Esophagus muscularis mucosa (tissue), 4 donors: ENCODE results near the gene HBS1L.

Experiments used
- EP300 ChIP-seq: sonication (generic); formaldehyde crosslinking; IDR thresholded peaks from one replicate; pipeline ENCODE4 v1.6.1; 2017; ENCODE audit warnings: antibody characterized with exemption
- POLR2A ChIP-seq: fragments of 450-650 bp; IDR thresholded peaks from one replicate; pipeline ENCODE4 v1.6.1; 2017; ENCODE audit warnings: antibody characterized with exemption, moderate library complexity, mild to moderate bottlenecking, low read depth
- POLR2AphosphoS5 ChIP-seq, 2 donors: sonication (generic); formaldehyde crosslinking; IDR thresholded peaks; one replicate each; pipeline ENCODE4 v1.6.1; 2017; ENCODE audit warnings: antibody characterized with exemption in 2 of 2
- TF ChIP-seq, protein P1 (sequence below), 3 experiments: fragments of 200-600 bp in 2 of 3; fragments of 450-650 bp in 1 of 3; sonication (generic) in 2 of 3; IDR thresholded peaks; one replicate each; pipeline ENCODE4 v1.5.1; 2017 to 2019; ENCODE audit warnings: antibody characterized with exemption in 3 of 3, mild to moderate bottlenecking in 2 of 3, moderate library complexity in 1 of 3

DNA sequence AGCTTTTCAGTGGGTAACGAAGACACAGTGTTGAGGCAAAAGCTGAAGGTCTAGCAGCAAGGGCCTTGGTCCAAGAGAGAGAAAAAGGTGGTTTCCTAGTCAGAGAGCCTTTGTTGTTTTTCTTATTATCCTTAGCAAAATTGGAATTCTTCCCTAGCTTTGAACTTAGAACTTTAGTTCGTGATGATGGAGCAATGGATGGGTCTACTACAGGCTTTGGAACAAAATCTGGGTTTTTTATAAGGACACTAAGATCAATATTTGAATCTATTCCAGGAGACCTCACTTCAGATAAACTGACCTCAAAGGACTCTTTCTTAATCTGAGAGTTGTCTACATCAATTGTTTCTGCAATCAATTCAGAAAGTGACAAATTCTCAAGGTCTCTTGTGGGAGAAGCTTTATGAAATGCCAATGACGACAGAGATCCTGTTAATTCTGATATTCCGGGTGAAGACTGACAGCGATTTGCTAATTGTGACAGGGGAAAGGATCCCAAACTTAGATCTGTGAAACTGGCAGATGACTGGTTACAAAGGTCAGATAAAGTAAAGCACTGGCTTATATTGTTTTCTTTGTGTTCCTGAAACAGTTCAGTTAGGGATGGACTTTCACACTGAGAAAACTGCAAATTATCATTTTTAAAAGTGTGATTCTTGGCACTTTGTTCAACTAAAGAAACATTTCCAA, 17.7 kb downstream of the HBS1L start:
- TF ChIP-seq, protein P1, sequence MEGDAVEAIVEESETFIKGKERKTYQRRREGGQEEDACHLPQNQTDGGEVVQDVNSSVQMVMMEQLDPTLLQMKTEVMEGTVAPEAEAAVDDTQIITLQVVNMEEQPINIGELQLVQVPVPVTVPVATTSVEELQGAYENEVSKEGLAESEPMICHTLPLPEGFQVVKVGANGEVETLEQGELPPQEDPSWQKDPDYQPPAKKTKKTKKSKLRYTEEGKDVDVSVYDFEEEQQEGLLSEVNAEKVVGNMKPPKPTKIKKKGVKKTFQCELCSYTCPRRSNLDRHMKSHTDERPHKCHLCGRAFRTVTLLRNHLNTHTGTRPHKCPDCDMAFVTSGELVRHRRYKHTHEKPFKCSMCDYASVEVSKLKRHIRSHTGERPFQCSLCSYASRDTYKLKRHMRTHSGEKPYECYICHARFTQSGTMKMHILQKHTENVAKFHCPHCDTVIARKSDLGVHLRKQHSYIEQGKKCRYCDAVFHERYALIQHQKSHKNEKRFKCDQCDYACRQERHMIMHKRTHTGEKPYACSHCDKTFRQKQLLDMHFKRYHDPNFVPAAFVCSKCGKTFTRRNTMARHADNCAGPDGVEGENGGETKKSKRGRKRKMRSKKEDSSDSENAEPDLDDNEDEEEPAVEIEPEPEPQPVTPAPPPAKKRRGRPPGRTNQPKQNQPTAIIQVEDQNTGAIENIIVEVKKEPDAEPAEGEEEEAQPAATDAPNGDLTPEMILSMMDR (IDR thresholded peaks at IDR 0.05), result no peak
- TF ChIP-seq EP300, result no peak
- TF ChIP-seq POLR2A, result no peak
- TF ChIP-seq POLR2AphosphoS5 (IDR thresholded peaks at IDR 0.05), result no peak
